H1 (cell line): ENCODE data around the gene ZNF609. TPM values are rescaled to one million over a fixed set of nuclear protein-coding genes. Genes with fewer than 3 reads are reported as not detected.

Source experiments
- CTCF ChIA-PET: fragments of 300-600 bp; sonication (Branson Sonifier 250); formaldehyde crosslinking; loops from one replicate; lab custom pipeline; 2021; ENCODE audit not compliant: partially characterized antibody; lab: Charles Lee
- POLR2A ChIA-PET: fragments of 300-600 bp; sonication (Branson Sonifier 250); formaldehyde crosslinking; loops from one replicate; lab custom pipeline; 2021; ENCODE audit warnings: inconsistent platforms; ENCODE audit not compliant: partially characterized antibody; lab: Charles Lee
- DNase-seq, 2 experiments: peaks; one replicate each; pipeline versions ENCODE4 v3.0.0 to v3.0.0-alpha.2; 2010 to 2022; ENCODE audit warnings: low spot score in 2 of 2, low read depth in 1 of 2, mixed read lengths in 1 of 2
- FAIRE-seq: peaks from 2 replicates; lab custom pipeline; 2011; peaks lifted over from hg19 to GRCh38; lab: Jason Lieb, UNC
- H2AFZ ChIP-seq: 2 replicates; pipeline ENCODE4 v1.8.1; 2012; ENCODE audit warnings: low read length, inconsistent platforms
- H2AK5ac ChIP-seq: 2 replicates; pipeline ENCODE4 v1.6.1; 2013; ENCODE audit warnings: low read depth, low read length
- H2BK120ac ChIP-seq: replicated peaks from 2 replicates; pipeline ENCODE3; 2013; ENCODE audit warnings: low read depth, low read length, inconsistent platforms
- H2BK12ac ChIP-seq: 2 replicates; pipeline ENCODE4 v1.6.1; 2013; ENCODE audit warnings: low read depth, low read length
- H2BK15ac ChIP-seq: 2 replicates; pipeline ENCODE4 v1.6.1; 2013; ENCODE audit warnings: low read length
- H2BK20ac ChIP-seq: 2 replicates; pipeline ENCODE4 v1.6.1; 2013; ENCODE audit warnings: low read length
- H2BK5ac ChIP-seq: 2 replicates; pipeline ENCODE4 v1.6.1; 2013; ENCODE audit warnings: low read depth, low read length
- H3K14ac ChIP-seq: 2 replicates; pipeline ENCODE4 v1.6.1; 2013; ENCODE audit warnings: inconsistent platforms; ENCODE audit not compliant: insufficient read length
- H3K18ac ChIP-seq: 2 replicates; pipeline ENCODE4 v1.6.1; 2013; ENCODE audit warnings: low read length; ENCODE audit errors: extremely low read depth
- H3K23ac ChIP-seq: 2 replicates; pipeline ENCODE4 v1.6.1; 2013; ENCODE audit warnings: inconsistent platforms; ENCODE audit not compliant: insufficient read length
- H3K23me2 ChIP-seq: 2 replicates; pipeline ENCODE4 v1.6.1; 2013; ENCODE audit warnings: low read depth, low read length
- H3K27ac ChIP-seq: 2 replicates; pipeline ENCODE4 v1.6.1; 2011; ENCODE audit warnings: low read depth, low read length, inconsistent platforms
- H3K27me3 ChIP-seq, 4 experiments: replicated peaks in 1 of 4; 1 replicate in 1 of 4; 2 replicates in 3 of 4; pipeline versions ENCODE4 v1.6.1 to v1.8.1; 2011 to 2013; ENCODE audit warnings: low read length in 3 of 4, mild to moderate bottlenecking in 3 of 4, inconsistent platforms in 2 of 4, mixed read lengths in 2 of 4, moderate library complexity in 1 of 4; ENCODE audit not compliant: control insufficient read depth in 3 of 4, insufficient read depth in 3 of 4; ENCODE audit errors: extremely low read depth in 1 of 4
- H3K36me3 ChIP-seq, 4 experiments: 2 replicates each; pipeline versions ENCODE4 v1.6.1 to v1.8.1; 2011 to 2013; ENCODE audit warnings: mild to moderate bottlenecking in 4 of 4, low read length in 3 of 4, moderate library complexity in 2 of 4, control low read depth in 1 of 4, inconsistent platforms in 1 of 4; ENCODE audit not compliant: insufficient read depth in 4 of 4, control insufficient read depth in 2 of 4
- H3K4ac ChIP-seq: replicated peaks from 2 replicates; pipeline ENCODE3; 2013; ENCODE audit warnings: low read length, low read depth, mixed read lengths, inconsistent platforms; ENCODE audit not compliant: insufficient read length
- H3K4me1 ChIP-seq, 4 experiments: replicated peaks in 1 of 4; 1 replicate in 1 of 4; 2 replicates in 3 of 4; pipeline versions ENCODE4 v1.6.1 to v1.8.1; 2011 to 2013; ENCODE audit warnings: low read length in 3 of 4, inconsistent platforms in 2 of 4, mixed read lengths in 1 of 4; ENCODE audit not compliant: insufficient read depth in 4 of 4, control insufficient read depth in 3 of 4
- H3K4me2 ChIP-seq, 2 experiments: 2 replicates each; pipeline versions ENCODE4 v1.6.1 to v1.8.1; 2011 to 2013; ENCODE audit warnings: low read depth in 2 of 2, low read length in 2 of 2, control low read depth in 1 of 2, inconsistent platforms in 1 of 2, mild to moderate bottlenecking in 1 of 2; ENCODE audit not compliant: insufficient read depth in 1 of 2
- H3K4me3 ChIP-seq, 4 experiments: fragments of 200-600, 300-600 bp in 1 of 4; sonication (generic), shearing (Covaris generic), sonication (Bioruptor Twin) in 1 of 4; 2 replicates each; pipeline versions ENCODE4 v1.5.1 to v1.8.1; 2011 to 2016; ENCODE audit warnings: low read length in 4 of 4, low read depth in 3 of 4, control low read depth in 2 of 4, inconsistent platforms in 2 of 4, mild to moderate bottlenecking in 2 of 4, mixed read lengths in 1 of 4, moderate library complexity in 1 of 4; ENCODE audit not compliant: insufficient read depth in 2 of 4; ENCODE audit errors: extremely low read depth in 1 of 4
- H3K56ac ChIP-seq: replicated peaks from 2 replicates; pipeline ENCODE3; 2013; ENCODE audit warnings: low read depth, mild to moderate bottlenecking, mixed read lengths, low read length, inconsistent platforms; ENCODE audit not compliant: insufficient read length
- H3K79me1 ChIP-seq: 2 replicates; pipeline ENCODE4 v1.6.1; 2013; ENCODE audit warnings: low read depth, low read length, control low read depth
- H3K79me2 ChIP-seq, 2 experiments: 2 replicates each; pipeline versions ENCODE4 v1.6.1 to v1.8.1; 2012 to 2013; ENCODE audit warnings: low read length in 2 of 2, mild to moderate bottlenecking in 2 of 2, inconsistent platforms in 1 of 2; ENCODE audit not compliant: insufficient read depth in 2 of 2, control insufficient read depth in 1 of 2
- H3K9ac ChIP-seq, 4 experiments: replicated peaks in 1 of 4; 1 replicate in 1 of 4; 2 replicates in 3 of 4; pipeline versions ENCODE4 v1.6.1 to v1.8.1; 2011 to 2013; ENCODE audit warnings: low read depth in 3 of 4, low read length in 3 of 4, control low read depth in 2 of 4, mild to moderate bottlenecking in 2 of 4, moderate library complexity in 2 of 4, inconsistent platforms in 1 of 4; ENCODE audit errors: extremely low read depth in 1 of 4
- H3K9me3 ChIP-seq, 2 experiments: 2 replicates each; pipeline versions ENCODE4 v1.6.1 to v1.8.1; 2012 to 2013; ENCODE audit warnings: mild to moderate bottlenecking in 2 of 2, moderate library complexity in 2 of 2, control low read depth in 1 of 2, inconsistent platforms in 1 of 2, low read depth in 1 of 2, low read length in 1 of 2, mixed read lengths in 1 of 2; ENCODE audit not compliant: insufficient read depth in 2 of 2
- H4K20me1 ChIP-seq, 2 experiments: replicated peaks in 1 of 2; 2 replicates each; pipeline versions ENCODE3 to v1.8.1; 2011 to 2013; ENCODE audit warnings: inconsistent platforms in 2 of 2, low read length in 2 of 2, mild to moderate bottlenecking in 1 of 2; ENCODE audit not compliant: insufficient read depth in 2 of 2, control insufficient read depth in 1 of 2
- H4K5ac ChIP-seq: 2 replicates; pipeline ENCODE4 v1.6.1; 2013; ENCODE audit warnings: low read length, low read depth, mixed read lengths, inconsistent platforms; ENCODE audit not compliant: insufficient read length
- H4K8ac ChIP-seq: 2 replicates; pipeline ENCODE4 v1.8.0; 2013; ENCODE audit warnings: mild to moderate bottlenecking, moderate library complexity, low read length, inconsistent platforms; ENCODE audit not compliant: insufficient read depth; ENCODE audit errors: extremely low read depth
- H4K91ac ChIP-seq: replicated peaks from 2 replicates; pipeline ENCODE3; 2013; ENCODE audit warnings: low read length, mixed read lengths, inconsistent platforms; ENCODE audit not compliant: insufficient read length
- CBX5 ChIP-seq: fragments of 300-800, 300-1000 bp; sonication (generic); IDR thresholded peaks from 2 replicates; pipeline ENCODE4 v1.7.1; 2016; ENCODE audit warnings: antibody characterized with exemption, low read length, low read depth
- EGR1 ChIP-seq: IDR thresholded peaks from 2 replicates; pipeline ENCODE4 v1.6.1; 2011; ENCODE audit warnings: low read depth, low read length, borderline replicate concordance
- EZH2 ChIP-seq: fragments of 200-600 bp; sonication (generic); IDR thresholded peaks from 2 replicates; pipeline ENCODE4 v1.7.1; 2012; ENCODE audit warnings: low read depth, mild to moderate bottlenecking, moderate library complexity, low read length, inconsistent platforms; ENCODE audit not compliant: severe bottlenecking
- FOSL1 ChIP-seq: IDR thresholded peaks from 2 replicates; pipeline ENCODE4 v1.6.1; 2011; ENCODE audit warnings: mild to moderate bottlenecking, low read depth, low read length, moderate library complexity; ENCODE audit not compliant: insufficient read depth
- KDM4A ChIP-seq: IDR thresholded peaks from one replicate; pipeline ENCODE4 v1.7.1; 2012; ENCODE audit warnings: low read depth, mild to moderate bottlenecking, moderate library complexity, low read length, inconsistent platforms; ENCODE audit not compliant: severe bottlenecking
- MAFK ChIP-seq: IDR thresholded peaks from 2 replicates; pipeline ENCODE4 v1.6.1; 2012; ENCODE audit warnings: low read depth, mild to moderate bottlenecking, improper control_type of control experiment, low read length
- POLR2A ChIP-seq, 2 experiments: IDR thresholded peaks; 1 replicate in 1 of 2; 2 replicates in 1 of 2; pipeline ENCODE4 v1.6.1; 2011; ENCODE audit warnings: low read depth in 2 of 2, low read length in 2 of 2, mild to moderate bottlenecking in 2 of 2; ENCODE audit errors: control extremely low read depth in 1 of 2
- RFX5 ChIP-seq: IDR thresholded peaks from 2 replicates; pipeline ENCODE4 v1.6.1; 2011; ENCODE audit warnings: low read depth, low read length, improper control_type of control experiment, borderline replicate concordance
- TAF7 ChIP-seq: optimal IDR thresholded peaks from 2 replicates; pipeline ENCODE3; 2011; ENCODE audit warnings: low read depth, mild to moderate bottlenecking, inconsistent platforms, low read length, moderate library complexity, borderline replicate concordance
- TCF12 ChIP-seq: IDR thresholded peaks from 2 replicates; pipeline ENCODE4 v1.6.1; 2011; ENCODE audit warnings: low read depth, mild to moderate bottlenecking, low read length
- USF2 ChIP-seq: IDR thresholded peaks from 2 replicates; pipeline ENCODE4 v1.6.1; 2011; ENCODE audit warnings: low read length, improper control_type of control experiment
- WGBS, 2 experiments: shearing (Covaris generic) in 1 of 2; methylation state at CpG; one replicate each; pipeline versions ENCODE4 v1.1.6 to v1.1.7; 2013 to 2015; ENCODE audit warnings: low lambda C conversion rate in 2 of 2, mixed read lengths in 2 of 2, inconsistent platforms in 1 of 2, low coverage in 1 of 2, missing lambda C conversion rate in 1 of 2; ENCODE audit not compliant: insufficient replicate concordance in 2 of 2, insufficient coverage in 1 of 2, insufficient read length in 1 of 2; ENCODE audit errors: extremely low coverage in 1 of 2, missing lambda C conversion rate in 1 of 2; 5-methylcytosine and 5-hydroxymethylcytosine counted together
- polyA plus RNA-seq, 7 experiments: library from polyadenylated mRNA; depleted of rRNA in 3 of 7; stranded (reverse) in 5 of 7; unstranded in 2 of 7; fragments of >200 nt in 5 of 7; fragments of 200-250 nt in 2 of 7; gene quantifications; 1 replicate in 5 of 7; 2 replicates in 1 of 7; 4 replicates in 1 of 7; pipeline versions ENCODE4 v1.2.1 to v1.2.3, GENCODE V29; 2011 to 2013; ENCODE audit warnings: missing spikeins in 2 of 7, mixed read lengths in 2 of 7
- total RNA-seq: library from RNA; stranded (reverse); fragmentation: NEBNext Ultra II Directional; extraction: Animal tissue kit (Norgen Biotek cat#: 25700); gene quantifications from 2 replicates; pipeline ENCODE4 v1.2.1, GENCODE V29; 2021

Gene ZNF609
- total and polyA plus RNA-seq, 2 of the 8 experiments (the other 6 are each of a cell fraction or from before 2014, with no cell fraction given) = 15.5 to 47.8 TPM

- FAIRE-seq (no peak), DNase-seq (no peak)
- Histone ChIP-seq H3K4ac (no peak overlapping the region), H3K4me2 (no peak overlapping the region), H2BK20ac (no peak overlapping the region), H3K14ac (no peak overlapping the region), H3K18ac (no peak overlapping the region; the same call in 1 of the 2 replicates), H3K9me3 (peaks cover 0 to 3% of the 10 kb centered on the region in 2 experiments; a peak in 2 of 4 replicates), H3K9ac (no peak overlapping the region; a peak in 2 of 7 replicates), H3K27ac (no peak overlapping the region), H3K23ac (no peak overlapping the region), H4K91ac (no peak overlapping the region), H3K4me1 (peaks cover 7 to 14% (median 9%) of the 10 kb centered on the region in 4 experiments; a peak in 6 of 7 replicates), H2BK12ac (no peak overlapping the region), H2AFZ (no peak overlapping the region), H3K23me2 (no peaks in the 10 kb centered on the region), H3K36me3 (no peaks in the 10 kb centered on the region; a peak in 1 of 8 replicates), H2BK120ac (no peak overlapping the region), H4K8ac (no peak overlapping the region; the same call in 1 of the 2 replicates), H2AK5ac (no peak overlapping the region), H2BK15ac (no peak overlapping the region), H4K20me1 (peaks cover 0 to 3% of the 10 kb centered on the region in 2 experiments), H2BK5ac (no peak overlapping the region), H3K56ac (no peak overlapping the region), H4K5ac (no peak overlapping the region), H3K79me1 (peaks cover 2% of the 10 kb centered on the region; the same call in 1 of the 2 replicates), H3K27me3 (no peaks in the 10 kb centered on the region), H3K4me3 (no peak overlapping the region), H3K79me2 (peaks cover 0 to 50% of the 10 kb centered on the region in 2 experiments; a peak in 3 of 4 replicates)
- WGBS, 2 experiments = 90% methylated on average over 5 of the region's 5 CpGs; no CpG with 5 or more reads in 1 of the 2 experiments
- CTCF ChIA-PET = interaction anchor here (1.1 kb wide), 1 partner anchor 13 kb away, joined by 3 read pairs; no protein-coding TSS in a partner anchor
- POLR2A ChIA-PET = interaction anchor here (1.1 kb wide), 1 partner anchor 28 kb away, joined by 3 read pairs; no protein-coding TSS in a partner anchor
- TF ChIP-seq FOSL1 (no peak), USF2 (no peak), CBX5 (no peak), EZH2 (no peak), KDM4A (no peak), MAFK (no peak), TCF12 (no peak), EGR1 (no peak), RFX5 (no peak), POLR2A (IDR thresholded peaks at IDR 0.05; ENCODE audit: control extremely low read depth in 1 of 2, low read depth in 2 of 2, low read length in 2 of 2) (no peak), TAF7 (no peak)
Measured at GRCh38 chr15:64640146-64640871, 179.9 kb downstream of the ZNF609 start.
